ENCODE measurements around the gene ADGRA3.
A peak's percentile ranks its signal among the peaks of the same experiment; 100 is the strongest.

ADGRA3 gene

DNA sequence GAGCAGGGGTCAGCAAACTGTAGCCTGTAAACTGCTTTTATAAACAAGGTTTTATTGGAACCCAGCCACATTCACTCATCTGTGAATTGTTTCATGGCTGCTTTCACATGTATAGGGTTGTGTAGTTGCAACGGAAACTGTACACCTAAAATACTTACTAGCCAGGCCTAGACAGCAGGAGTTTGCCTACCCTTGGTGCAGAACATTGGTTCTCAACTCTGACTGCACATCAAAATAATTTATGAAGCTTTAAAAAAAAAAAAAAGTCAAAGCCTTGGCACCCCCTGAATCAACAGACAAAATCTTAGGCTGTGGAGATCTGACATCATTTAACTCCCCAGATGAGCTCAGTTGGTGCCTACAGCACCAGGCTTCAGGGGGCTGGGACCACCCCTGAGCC, 27.8 kb downstream of the ADGRA3 start:
- TF ChIP-seq, protein P1, sequence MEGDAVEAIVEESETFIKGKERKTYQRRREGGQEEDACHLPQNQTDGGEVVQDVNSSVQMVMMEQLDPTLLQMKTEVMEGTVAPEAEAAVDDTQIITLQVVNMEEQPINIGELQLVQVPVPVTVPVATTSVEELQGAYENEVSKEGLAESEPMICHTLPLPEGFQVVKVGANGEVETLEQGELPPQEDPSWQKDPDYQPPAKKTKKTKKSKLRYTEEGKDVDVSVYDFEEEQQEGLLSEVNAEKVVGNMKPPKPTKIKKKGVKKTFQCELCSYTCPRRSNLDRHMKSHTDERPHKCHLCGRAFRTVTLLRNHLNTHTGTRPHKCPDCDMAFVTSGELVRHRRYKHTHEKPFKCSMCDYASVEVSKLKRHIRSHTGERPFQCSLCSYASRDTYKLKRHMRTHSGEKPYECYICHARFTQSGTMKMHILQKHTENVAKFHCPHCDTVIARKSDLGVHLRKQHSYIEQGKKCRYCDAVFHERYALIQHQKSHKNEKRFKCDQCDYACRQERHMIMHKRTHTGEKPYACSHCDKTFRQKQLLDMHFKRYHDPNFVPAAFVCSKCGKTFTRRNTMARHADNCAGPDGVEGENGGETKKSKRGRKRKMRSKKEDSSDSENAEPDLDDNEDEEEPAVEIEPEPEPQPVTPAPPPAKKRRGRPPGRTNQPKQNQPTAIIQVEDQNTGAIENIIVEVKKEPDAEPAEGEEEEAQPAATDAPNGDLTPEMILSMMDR (conservative IDR thresholded peaks at IDR 0.05; ENCODE audit: low read depth), result no peak
- ChIA-PET POLR2A (ENCODE audit: low non-redundant PET) (no interaction called here), CTCF (interaction anchor here (0.6 kb wide), 2 partner anchors 99 to 437 kb away, joined by 3 to 10 read pairs; no protein-coding TSS in a partner anchor)
- H3K27ac ChIP-seq, result no peak overlapping the region
- no peak for DNase-seq (ENCODE audit: low spot score)

DNA sequence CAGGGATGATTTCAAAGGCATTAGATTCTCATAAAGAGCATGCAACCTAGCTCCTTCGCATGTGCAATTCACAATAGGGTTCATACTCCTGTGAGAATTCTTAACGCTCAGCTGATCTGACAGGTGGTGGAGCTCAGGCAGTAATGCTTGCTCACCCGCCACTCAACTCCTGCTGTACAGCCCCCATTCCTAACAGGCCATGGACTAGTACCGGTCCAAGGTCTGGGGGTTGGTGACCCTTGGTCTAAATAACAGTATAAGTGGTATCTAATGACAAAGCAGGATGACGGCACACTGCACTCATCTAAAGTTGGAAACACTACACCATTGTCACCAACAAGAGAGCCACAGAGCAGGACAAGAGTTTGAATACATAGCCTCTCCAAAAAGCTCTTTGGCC, 28.5 kb downstream of the ADGRA3 start:
- DNase-seq (ENCODE audit: low spot score), result no peak
- H3K27ac ChIP-seq, result no peak overlapping the region
- ChIA-PET POLR2A (ENCODE audit: low non-redundant PET) (no interaction called here), CTCF (interaction anchor here (0.6 kb wide), 1 partner anchor 98 kb away, joined by 10 read pairs; no protein-coding TSS in a partner anchor)
- TF ChIP-seq, protein P1 (conservative IDR thresholded peaks at IDR 0.05; ENCODE audit: low read depth), result no peak

DNA sequence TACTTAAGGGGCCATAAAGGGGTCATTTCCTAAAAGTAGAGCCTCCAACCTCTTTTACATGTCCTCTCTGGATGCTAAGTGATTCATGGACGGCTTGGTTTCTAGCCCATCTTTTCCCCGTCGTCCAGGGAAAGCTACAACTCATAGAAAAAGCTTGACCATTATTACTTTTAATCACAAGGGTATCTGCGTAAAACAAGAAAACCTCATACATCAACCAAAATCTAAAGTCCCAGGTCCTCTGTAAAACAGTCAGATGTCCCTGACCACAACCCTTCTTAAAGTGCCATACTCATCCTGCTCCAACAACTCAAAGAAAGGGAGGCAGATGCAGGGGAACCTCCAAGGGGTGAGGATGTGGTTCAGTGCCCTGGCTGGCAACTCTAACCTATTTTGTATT, 29.6 kb downstream of the ADGRA3 start:
- no peak for DNase-seq (ENCODE audit: low spot score)
- CTCF ChIA-PET, result no interaction called here
- no peak overlapping the region for H3K27ac ChIP-seq
- TF ChIP-seq, protein P1 (conservative IDR thresholded peaks at IDR 0.05; ENCODE audit: low read depth), result no peak
- POLR2A ChIA-PET (ENCODE audit: low non-redundant PET), result no interaction called here

DNA sequence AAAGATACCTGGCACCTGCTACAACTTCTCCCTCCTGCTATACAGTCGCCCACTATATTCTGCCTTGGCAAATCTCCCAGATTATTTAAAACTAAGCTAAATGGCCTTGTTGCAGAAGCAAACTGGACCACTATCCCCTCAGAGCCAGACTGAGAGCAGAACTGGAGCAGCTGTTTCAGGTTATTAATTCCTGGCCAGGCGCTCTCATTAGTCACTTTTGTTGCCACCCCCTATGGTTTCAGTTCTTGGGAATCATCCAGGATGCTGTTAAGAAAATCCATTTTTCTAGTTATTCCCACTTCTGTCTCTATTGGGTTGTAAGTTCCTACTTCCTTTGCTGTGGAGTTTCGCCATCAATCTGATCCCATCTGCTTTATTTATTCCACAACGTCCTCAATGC, 30.1 kb downstream of the ADGRA3 start:
- POLR2A ChIA-PET (ENCODE audit: low non-redundant PET), result no interaction called here
- TF ChIP-seq, protein P1 (conservative IDR thresholded peaks at IDR 0.05; ENCODE audit: low read depth), result no peak
- peak; percentile 61 for DNase-seq (ENCODE audit: low spot score)

DNA sequence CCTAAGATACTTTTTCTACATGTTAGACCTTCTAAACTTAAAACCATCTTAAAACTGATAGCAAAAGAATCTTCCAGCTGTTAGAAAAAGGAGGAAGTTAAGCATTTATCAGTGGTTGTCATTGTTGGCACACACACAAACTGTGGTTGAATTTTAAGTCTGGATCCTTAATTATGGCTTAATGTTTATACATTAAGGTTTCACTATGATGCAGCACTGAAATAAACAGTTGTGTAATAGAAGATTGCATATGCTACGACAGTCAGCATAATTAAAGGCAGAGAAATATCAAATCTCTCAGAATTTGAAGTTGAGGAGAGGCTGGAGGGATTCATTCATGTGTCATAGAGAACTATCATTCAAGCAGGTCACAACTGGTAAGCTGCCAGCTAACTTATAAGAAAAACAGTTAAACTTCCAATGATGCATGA, 32.3 kb downstream of the ADGRA3 start:
- DNase-seq (ENCODE audit: low spot score), result peak; percentile 77
- ChIA-PET POLR2A (ENCODE audit: low non-redundant PET) (no interaction called here), CTCF (no interaction called here)
- TF ChIP-seq, protein P1 (conservative IDR thresholded peaks at IDR 0.05; ENCODE audit: low read depth), result no peak
- no peak overlapping the region for H3K27ac ChIP-seq

More for the DNA sequence above, 30.1 kb downstream of the ADGRA3 start:
- CTCF ChIA-PET, result no interaction called here
- no peak overlapping the region for H3K27ac ChIP-seq

DNA sequence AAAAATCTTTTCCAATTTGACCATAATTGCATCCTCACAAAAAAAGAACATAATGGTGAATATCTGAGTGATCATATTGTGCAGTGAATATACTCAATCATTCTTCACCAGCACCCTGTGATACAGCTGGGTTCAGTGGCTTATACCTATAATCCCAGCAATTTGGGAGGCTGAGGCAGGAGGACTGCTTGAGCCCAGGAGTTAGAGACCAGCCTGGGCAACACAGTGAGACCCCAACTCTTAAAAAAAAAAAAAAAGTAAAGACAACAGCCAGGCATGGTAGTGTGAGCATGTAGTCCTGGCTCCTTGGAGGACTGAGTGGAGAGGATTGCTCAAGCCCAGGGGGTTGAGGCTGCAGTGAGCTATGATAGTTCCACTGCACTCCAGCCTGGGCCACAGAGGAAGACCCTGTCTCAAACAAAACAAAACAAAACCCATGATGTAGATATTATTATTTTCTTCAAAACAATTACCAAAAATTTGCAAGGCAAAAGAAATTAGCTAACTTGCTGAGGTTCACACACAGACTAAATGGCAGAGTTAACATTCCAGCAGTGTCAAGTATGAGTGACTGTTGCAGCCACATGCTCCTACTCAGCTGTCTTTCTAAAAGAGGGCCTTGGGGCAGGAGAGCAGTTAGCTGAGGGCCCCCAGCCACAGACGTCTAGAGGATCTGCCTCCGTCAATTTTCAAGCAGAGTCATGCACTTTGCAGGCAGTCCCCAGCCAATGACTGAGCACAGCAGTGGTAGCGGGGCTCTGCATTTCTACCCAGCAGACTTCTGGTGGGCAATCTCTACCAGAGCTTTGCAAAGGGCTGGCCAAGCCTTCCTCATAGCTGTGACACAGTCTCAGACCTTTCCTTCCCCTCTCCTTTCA, 33.4 kb downstream of the ADGRA3 start:
- CTCF ChIA-PET, result no interaction called here

More for the DNA sequence above, 33.4 kb downstream of the ADGRA3 start:
- POLR2A ChIA-PET (ENCODE audit: low non-redundant PET), result no interaction called here
- TF ChIP-seq, protein P1 (conservative IDR thresholded peaks at IDR 0.05; ENCODE audit: low read depth), result no peak
- peak overlapping the region; percentile 68 for H3K27ac ChIP-seq
- no peak for DNase-seq (ENCODE audit: low spot score)

All from RWPE1 (cell line).